H1 (cell line): ENCODE data around the gene PAX9. TPM values are rescaled to one million over a fixed set of nuclear protein-coding genes. Genes with fewer than 3 reads are reported as not detected.

Source experiments
- CBX8 ChIP-seq: fragments of 300-800, 300-1000 bp; sonication (generic); IDR thresholded peaks from 2 replicates; pipeline ENCODE4 v1.7.1; 2016; ENCODE audit warnings: low read depth, low read length, borderline replicate concordance
- CEBPB ChIP-seq: IDR thresholded peaks from 2 replicates; pipeline ENCODE4 v1.6.1; 2012; ENCODE audit warnings: low read depth, low read length
- EZH2 ChIP-seq: fragments of 200-600 bp; sonication (generic); IDR thresholded peaks from 2 replicates; pipeline ENCODE4 v1.7.1; 2012; ENCODE audit warnings: low read depth, mild to moderate bottlenecking, moderate library complexity, low read length, inconsistent platforms; ENCODE audit not compliant: severe bottlenecking
- KDM5A ChIP-seq: fragments of 200-600 bp; IDR thresholded peaks from 2 replicates; pipeline ENCODE4 v1.7.1; 2012; ENCODE audit warnings: mild to moderate bottlenecking, low read length, inconsistent platforms, mixed read lengths
- SIX5 ChIP-seq: IDR thresholded peaks from 2 replicates; pipeline ENCODE4 v1.6.1; 2011; ENCODE audit warnings: mild to moderate bottlenecking, low read depth, low read length
- SP2 ChIP-seq: IDR thresholded peaks from 2 replicates; pipeline ENCODE4 v1.6.1; 2012; ENCODE audit warnings: mild to moderate bottlenecking, low read length, inconsistent platforms
- SRF ChIP-seq: IDR thresholded peaks from 2 replicates; pipeline ENCODE4 v1.6.1; 2011; ENCODE audit warnings: mild to moderate bottlenecking, low read depth, low read length, moderate library complexity
- polyA plus RNA-seq, 7 experiments: library from polyadenylated mRNA; depleted of rRNA in 3 of 7; stranded (reverse) in 5 of 7; unstranded in 2 of 7; fragments of >200 nt in 5 of 7; fragments of 200-250 nt in 2 of 7; gene quantifications; 1 replicate in 5 of 7; 2 replicates in 1 of 7; 4 replicates in 1 of 7; pipeline versions ENCODE4 v1.2.1 to v1.2.3, GENCODE V29; 2011 to 2013; ENCODE audit warnings: missing spikeins in 2 of 7, mixed read lengths in 2 of 7
- total RNA-seq: library from RNA; stranded (reverse); fragmentation: NEBNext Ultra II Directional; extraction: Animal tissue kit (Norgen Biotek cat#: 25700); gene quantifications from 2 replicates; pipeline ENCODE4 v1.2.1, GENCODE V29; 2021

PAX9 gene
- total and polyA plus RNA-seq, 2 of the 8 experiments (the other 6 are each of a cell fraction or from before 2014, with no cell fraction given), result 0.05 TPM; not detected in 1

- TF ChIP-seq KDM5A (no peak), EZH2 (no peak), CBX8 (no peak), CEBPB (no peak), SP2 (no peak), SIX5 (no peak), SRF (no peak)
Observed at GRCh38 chr14:36701132-36701531, 39.5 kb downstream of the PAX9 start (continued).
